WTC11 (cell line): ENCODE measurements around the gene FAF1.

Experiments
- ELF4 ChIP-seq: sonication (generic); formaldehyde crosslinking; IDR thresholded peaks from 2 replicates; pipeline ENCODE4 v1.8.1; 2022; ENCODE audit warnings: low read depth, mild to moderate bottlenecking, moderate library complexity, missing genetic modification reagents
- FOXJ3 ChIP-seq: sonication (generic); formaldehyde crosslinking; IDR thresholded peaks from 2 replicates; pipeline ENCODE4 v1.9.0; 2021; ENCODE audit warnings: missing genetic modification reagents, mild to moderate bottlenecking, borderline replicate concordance
- STAT6 ChIP-seq: sonication (generic); formaldehyde crosslinking; conservative IDR thresholded peaks from 2 replicates; pipeline ENCODE4 v1.8.1; 2023; ENCODE audit warnings: mild to moderate bottlenecking, low read depth, missing genetic modification reagents, moderate library complexity
- TEAD4 ChIP-seq: sonication (generic); formaldehyde crosslinking; IDR thresholded peaks from 2 replicates; pipeline ENCODE4 v1.8.0; 2022; ENCODE audit warnings: mild to moderate bottlenecking, missing genetic modification reagents
- TF ChIP-seq, protein P1 (sequence below): fragments of 200-600 bp; IDR thresholded peaks from 2 replicates; pipeline ENCODE4 v1.8.0; 2022; ENCODE audit warnings: antibody characterized with exemption

DNA sequence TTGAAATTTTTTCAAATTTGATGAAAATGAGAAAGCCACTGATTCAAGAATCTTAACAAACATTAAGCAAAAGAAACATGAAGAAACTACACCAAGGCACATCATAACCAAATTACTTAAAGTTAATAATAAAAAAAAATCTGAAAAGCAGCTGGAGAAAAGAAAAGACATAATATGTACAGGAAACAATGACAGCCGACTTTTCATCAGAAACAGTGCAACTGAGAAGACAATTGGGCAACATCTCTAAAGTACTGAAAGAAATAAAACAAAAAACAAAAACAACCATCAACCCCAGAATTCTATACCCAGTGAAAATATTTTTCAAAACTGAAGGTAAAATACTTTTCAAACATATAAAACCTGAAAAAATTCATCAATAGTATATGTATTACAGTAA, 463.1 kb downstream of the FAF1 start:
- TF ChIP-seq, protein P1, sequence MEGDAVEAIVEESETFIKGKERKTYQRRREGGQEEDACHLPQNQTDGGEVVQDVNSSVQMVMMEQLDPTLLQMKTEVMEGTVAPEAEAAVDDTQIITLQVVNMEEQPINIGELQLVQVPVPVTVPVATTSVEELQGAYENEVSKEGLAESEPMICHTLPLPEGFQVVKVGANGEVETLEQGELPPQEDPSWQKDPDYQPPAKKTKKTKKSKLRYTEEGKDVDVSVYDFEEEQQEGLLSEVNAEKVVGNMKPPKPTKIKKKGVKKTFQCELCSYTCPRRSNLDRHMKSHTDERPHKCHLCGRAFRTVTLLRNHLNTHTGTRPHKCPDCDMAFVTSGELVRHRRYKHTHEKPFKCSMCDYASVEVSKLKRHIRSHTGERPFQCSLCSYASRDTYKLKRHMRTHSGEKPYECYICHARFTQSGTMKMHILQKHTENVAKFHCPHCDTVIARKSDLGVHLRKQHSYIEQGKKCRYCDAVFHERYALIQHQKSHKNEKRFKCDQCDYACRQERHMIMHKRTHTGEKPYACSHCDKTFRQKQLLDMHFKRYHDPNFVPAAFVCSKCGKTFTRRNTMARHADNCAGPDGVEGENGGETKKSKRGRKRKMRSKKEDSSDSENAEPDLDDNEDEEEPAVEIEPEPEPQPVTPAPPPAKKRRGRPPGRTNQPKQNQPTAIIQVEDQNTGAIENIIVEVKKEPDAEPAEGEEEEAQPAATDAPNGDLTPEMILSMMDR = no peak
- TF ChIP-seq STAT6 (CRISPR knock-in tag) (no peak), TEAD4 (CRISPR knock-in tag) (no peak), FOXJ3 (CRISPR knock-in tag) (no peak), ELF4 (CRISPR knock-in tag) (no peak)
